Erythroblast (primary cell): ENCODE data around the gene ZNF483.
"Not testable (repeated sequence)": the region's sequence is repeated elsewhere in the genome, so short reads cannot be mapped to it uniquely, and the experiment has no call there.

Experiments
- DNase-seq, 2 experiments: peaks; one replicate each; lab custom pipeline; 2025; lab: John Stamatoyannopoulos, UW
- GATA1 ChIP-seq: IDR thresholded peaks from 2 replicates; pipeline ENCODE4 v1.6.1; 2011; ENCODE audit warnings: low read depth, mild to moderate bottlenecking, control low read depth, low read length, moderate library complexity
- POLR2A ChIP-seq: IDR thresholded peaks from 2 replicates; pipeline ENCODE4 v1.6.1; 2011; ENCODE audit warnings: mild to moderate bottlenecking, low read length

The ZNF483 gene

DNA sequence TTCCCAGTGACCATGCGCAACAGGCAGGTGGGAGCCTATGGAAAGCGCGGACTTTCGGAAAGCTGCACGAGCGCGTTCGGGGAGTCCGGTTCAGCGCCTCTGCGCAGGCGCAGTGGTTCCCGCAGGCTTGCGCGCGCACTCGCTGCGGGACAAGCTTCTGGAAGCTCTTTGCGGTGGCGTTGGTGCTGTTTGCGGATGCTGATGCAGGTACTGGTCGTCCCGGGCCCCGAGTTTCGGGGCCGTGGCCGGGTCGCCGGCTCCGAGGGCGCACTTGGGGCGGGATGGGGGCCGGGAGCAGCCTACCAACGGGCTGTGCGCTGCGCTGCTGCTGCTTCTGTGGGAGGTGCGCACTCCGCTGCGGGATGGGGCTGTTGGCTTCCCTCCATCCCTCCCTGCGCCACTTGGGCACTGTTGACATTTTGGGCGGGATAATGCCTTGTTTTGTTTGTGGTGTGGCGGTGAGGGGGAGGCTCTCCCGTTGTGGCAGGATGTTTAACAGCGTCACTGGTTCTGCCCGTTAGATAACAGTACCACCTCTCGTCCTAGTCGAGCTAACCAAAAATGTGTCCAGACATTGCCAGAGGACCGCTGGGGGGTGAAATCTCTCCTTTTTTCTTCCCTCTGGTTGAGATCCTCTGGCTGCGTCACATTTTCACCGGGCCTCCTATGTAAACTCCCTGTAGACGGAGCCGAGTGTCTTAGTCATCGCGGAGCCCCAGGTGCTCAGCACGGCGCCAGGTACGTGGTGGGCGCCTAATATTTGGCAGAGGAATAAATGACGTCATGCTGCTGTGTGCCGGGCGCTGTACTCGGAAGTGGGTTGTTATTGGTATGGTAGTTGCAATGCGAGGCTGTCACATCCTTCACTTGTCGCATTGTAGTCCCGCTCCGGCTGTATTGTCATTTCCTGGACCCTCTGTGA lies at the start of gene ZNF483:
Gene ZNF483 (plus strand): TSS at position 124 of the 922 bp plus-strand sequence. CDS start 2,217 bp downstream, outside the sequence.
- TF ChIP-seq POLR2A = no peak
- TF ChIP-seq GATA1 = no peak
- DNase-seq = peak; percentile 60 to 64

- no peak for TF ChIP-seq POLR2A
- TF ChIP-seq GATA1 = no peak
- no peak for DNase-seq
These were observed 49.8 kb upstream of the ZNF483 start for GRCh38 chr9:111475195-111475594.

GRCh38 chr9:111477677-111478076 lies 47.3 kb upstream of the ZNF483 start:
- DNase-seq = no peak

DNA sequence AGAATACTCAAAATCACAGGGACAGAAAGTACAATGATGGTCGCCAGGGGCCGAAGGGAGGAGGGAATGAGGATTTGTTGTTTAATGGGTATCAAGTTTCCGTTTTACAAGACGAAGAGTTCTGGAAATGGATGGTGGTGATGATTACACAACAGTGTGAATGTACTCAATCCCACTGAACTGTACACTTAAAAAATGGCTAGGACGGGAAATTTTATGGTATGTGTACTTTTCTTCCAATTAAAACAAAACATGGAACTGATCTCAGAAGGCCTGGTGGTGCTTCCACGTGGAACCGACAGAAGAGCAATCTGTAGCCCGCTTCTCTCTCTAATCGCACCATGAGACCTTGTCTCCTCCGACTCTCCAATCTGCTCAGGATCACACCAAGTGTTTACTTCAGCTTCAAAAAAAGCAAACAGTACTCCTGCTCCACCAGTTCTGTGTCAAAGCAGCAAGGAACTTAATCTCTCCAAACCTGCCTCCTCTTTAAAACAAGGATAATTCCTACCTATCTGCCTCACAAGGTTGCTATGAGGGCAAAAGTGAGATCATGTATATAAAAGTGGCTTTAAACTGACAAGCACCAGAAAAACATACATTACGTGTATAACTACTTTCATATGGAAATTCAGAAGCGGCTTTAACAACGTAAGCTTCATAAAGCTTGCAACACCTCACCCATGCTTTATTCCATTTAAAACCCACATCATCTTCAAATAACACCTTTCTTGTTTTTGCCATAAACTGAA lies 42.9 kb upstream of the ZNF483 start:
- TF ChIP-seq POLR2A (no peak), GATA1 (no peak)
- DNase-seq = peak; percentile 24 to 34

More at GRCh38 chr9:111477677-111478076, 47.3 kb upstream of the ZNF483 start:
- TF ChIP-seq GATA1 (no peak), POLR2A (no peak)

GRCh38 chr9:111482694-111483438 lies 42.1 kb upstream of the ZNF483 start:
- TF ChIP-seq GATA1 (no peak), POLR2A (peak; percentile 71)
- peak; percentile 84 to 90 for DNase-seq

- DNase-seq = peak; percentile 81 to 88
These were observed 41.5 kb upstream of the ZNF483 start for GRCh38 chr9:111483439-111483857.

DNA sequence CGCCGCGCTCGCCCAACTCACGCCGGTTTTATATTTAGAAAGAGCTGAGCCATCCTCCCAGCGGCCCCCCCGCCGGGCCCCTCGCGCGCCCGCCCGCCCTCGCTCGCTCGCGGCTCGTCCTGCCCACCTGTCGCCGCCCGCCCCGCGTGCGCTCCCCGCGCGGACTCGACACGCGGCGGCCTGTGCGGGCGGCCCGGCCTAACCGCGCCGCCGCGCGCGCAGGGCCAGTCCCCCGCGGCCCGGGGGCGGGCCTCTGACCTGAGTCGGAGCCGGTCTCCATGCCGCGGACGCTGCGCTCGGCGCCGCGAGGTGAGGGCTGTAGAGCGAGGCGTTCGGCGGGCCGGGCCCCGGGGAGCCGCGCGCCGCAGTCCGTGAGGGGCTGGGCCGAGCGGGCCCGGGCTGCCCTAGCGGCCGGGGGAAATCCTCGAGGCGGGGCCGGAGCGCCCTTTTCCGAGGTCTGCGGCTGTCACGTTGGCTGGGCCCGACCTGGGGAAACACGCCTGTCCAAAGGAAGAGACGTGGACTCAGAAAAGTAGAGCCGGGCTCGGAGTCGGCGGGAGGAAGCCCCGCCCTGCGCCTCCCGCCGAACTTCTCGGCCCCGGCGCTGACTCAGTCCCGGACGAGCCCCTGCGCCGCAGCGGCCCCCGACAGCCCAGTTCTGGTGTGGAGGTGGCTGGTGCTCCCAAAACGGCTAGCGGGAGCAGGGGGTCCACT lies 41.0 kb upstream of the ZNF483 start, which contains the start of gene ECPAS:
Gene ECPAS (minus strand): TSS at position 526 of the 714 bp plus-strand sequence. CDS start 11,465 bp downstream, outside the sequence.
- TF ChIP-seq GATA1 = no peak
- TF ChIP-seq POLR2A = peak; percentile 51
- peak; percentile 84 to 89 for DNase-seq

More at GRCh38 chr9:111483439-111483857, 41.5 kb upstream of the ZNF483 start:
- TF ChIP-seq POLR2A (no peak), GATA1 (no peak)

DNA sequence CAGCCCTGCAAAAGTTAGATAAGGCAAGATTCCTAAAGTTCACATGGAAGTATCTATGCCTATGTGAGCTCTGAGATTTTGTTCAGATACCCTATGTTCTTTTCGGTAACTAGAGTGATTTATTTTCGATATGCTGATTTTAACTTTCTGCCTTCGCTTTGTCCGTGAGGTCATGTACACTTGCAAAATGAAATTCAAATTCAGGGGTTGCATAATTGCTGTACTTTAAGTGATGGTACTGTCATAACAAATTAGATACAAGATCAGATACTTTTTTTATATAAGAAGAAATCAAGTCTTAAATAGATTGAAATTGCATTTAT lies 40.4 kb upstream of the ZNF483 start:
- TF ChIP-seq GATA1 (no peak), POLR2A (no peak)
- no peak for DNase-seq

DNA sequence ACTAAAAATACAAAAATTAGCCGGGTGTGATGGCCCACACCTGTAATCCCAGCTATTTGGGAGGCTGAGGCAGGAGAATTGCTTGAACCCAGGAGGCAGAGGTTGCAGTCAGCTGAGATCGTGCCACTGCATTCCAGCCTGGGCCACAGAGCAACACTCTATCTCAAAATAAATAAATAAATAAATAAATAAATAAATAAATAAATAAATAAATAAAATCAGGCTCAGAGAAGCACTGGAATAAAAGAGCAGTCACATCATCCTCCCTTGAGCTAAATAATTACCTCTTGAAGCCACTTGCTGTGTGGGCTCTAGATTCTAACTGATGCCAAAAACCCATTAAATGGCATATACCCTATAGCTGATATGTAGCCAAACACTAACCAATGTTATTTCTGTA lies 27.8 kb upstream of the ZNF483 start:
- not testable (repeated sequence) for DNase-seq

DNA sequence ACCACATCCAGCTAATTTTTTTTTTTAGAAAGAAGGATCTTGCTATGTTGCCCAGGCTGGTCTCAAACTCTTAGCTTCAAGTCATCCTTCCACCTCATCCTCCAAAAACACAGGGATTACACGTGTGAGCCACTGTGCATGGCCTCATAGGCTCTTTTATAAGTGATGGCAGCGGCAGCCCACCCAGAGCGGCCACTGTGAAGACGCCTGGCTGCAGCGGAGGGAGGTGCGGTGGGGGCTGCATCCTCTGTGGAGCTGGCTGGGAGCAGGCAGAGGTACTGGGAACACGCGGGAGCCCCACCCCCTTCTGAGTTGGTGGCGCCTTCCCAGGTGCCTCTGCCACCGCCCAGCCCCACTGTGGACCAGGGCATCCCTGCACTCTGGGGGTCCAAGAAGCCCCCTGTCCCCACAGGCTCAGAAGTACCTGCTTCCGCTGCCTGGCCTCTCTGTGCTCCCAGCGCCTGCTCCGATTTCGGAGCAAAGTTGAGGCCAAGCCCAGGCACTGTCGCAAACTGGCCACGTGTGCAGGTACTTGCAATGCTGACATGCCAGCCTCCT lies 23.9 kb upstream of the ZNF483 start:
- no peak for DNase-seq
- TF ChIP-seq GATA1 = no peak
- TF ChIP-seq POLR2A = no peak

GRCh38 chr9:111501648-111502047 lies 23.3 kb upstream of the ZNF483 start:
- no peak for DNase-seq
- TF ChIP-seq POLR2A (no peak), GATA1 (no peak)

DNA sequence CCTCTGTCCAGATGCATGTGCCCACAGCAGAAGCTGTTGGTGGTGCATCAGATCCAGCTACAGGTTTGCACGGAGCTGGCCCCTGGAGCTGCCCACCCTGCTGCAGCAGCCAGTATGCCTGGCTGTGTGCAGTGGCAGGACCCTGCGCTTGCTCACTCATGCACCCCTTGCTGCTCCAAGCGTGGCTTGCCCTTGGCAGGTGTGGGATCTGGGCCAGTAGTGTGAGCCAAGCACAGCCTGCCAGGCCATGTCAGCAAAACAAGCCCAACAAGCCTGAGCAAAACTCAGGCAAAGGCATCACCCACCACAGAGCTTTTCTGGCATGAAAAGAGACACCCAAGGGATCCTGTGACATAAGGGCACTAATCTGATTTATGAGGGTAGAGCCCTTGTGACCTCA lies 22.5 kb upstream of the ZNF483 start:
- TF ChIP-seq POLR2A = no peak
- no peak for TF ChIP-seq GATA1
- DNase-seq = no peak

GRCh38 chr9:111511581-111511980 lies 13.4 kb upstream of the ZNF483 start:
- not testable (repeated sequence) for DNase-seq
